HG02870 (cell line): Measurements from ENCODE around the gene AP1AR.
A peak's percentile ranks its signal among the peaks of the same experiment; 100 is the strongest.

Source experiments
- ATAC-seq: cut with Tn5 transposase; IDR thresholded peaks from one replicate; pipeline ENCODE4 v1.9.1; 2021; ENCODE audit warnings: mild to moderate bottlenecking, moderate library complexity; ENCODE audit not compliant: unreplicated experiment

The AP1AR gene

GRCh38 chr4:112219826-112220366, 11.7 kb upstream of the AP1AR start:
- no peak for ATAC-seq

GRCh38 chr4:112222219-112222955, 9.2 kb upstream of the AP1AR start:
- ATAC-seq: no peak

GRCh38 chr4:112225157-112225556, 6.4 kb upstream of the AP1AR start:
- no peak for ATAC-seq

- ATAC-seq: peak; percentile 79
These were observed 458 bp upstream of the AP1AR start for GRCh38 chr4:112230879-112231778.

- no peak for ATAC-seq
These were observed 3.5 kb downstream of the AP1AR start for GRCh38 chr4:112234952-112235609.

- no peak for ATAC-seq
These were observed 4.5 kb downstream of the AP1AR start for GRCh38 chr4:112236040-112236439.

GRCh38 chr4:112238833-112239232, 7.2 kb downstream of the AP1AR start:
- no peak for ATAC-seq

GRCh38 chr4:112245383-112245782, 13.8 kb downstream of the AP1AR start:
- no peak for ATAC-seq

GRCh38 chr4:112247021-112247420, 15.4 kb downstream of the AP1AR start:
- ATAC-seq: no peak

- ATAC-seq: no peak
These were observed 19.5 kb downstream of the AP1AR start for GRCh38 chr4:112251019-112251643.

GRCh38 chr4:112252234-112252633, 20.6 kb downstream of the AP1AR start:
- no peak for ATAC-seq

GRCh38 chr4:112253382-112254000, 21.9 kb downstream of the AP1AR start:
- peak; percentile 94 for ATAC-seq

- ATAC-seq: no peak
These were observed 25.5 kb downstream of the AP1AR start for GRCh38 chr4:112257098-112257497.

GRCh38 chr4:112266823-112267222, 35.2 kb downstream of the AP1AR start:
- no peak for ATAC-seq

- no peak for ATAC-seq
These were observed 38.5 kb downstream of the AP1AR start for GRCh38 chr4:112270051-112270450.

GRCh38 chr4:112270640-112271421, 39.2 kb downstream of the AP1AR start:
- no peak for ATAC-seq

GRCh38 chr4:112272292-112272691, 40.7 kb downstream of the AP1AR start:
- no peak for ATAC-seq

- no peak for ATAC-seq
These were observed 43.4 kb downstream of the AP1AR start for GRCh38 chr4:112274959-112275358.

GRCh38 chr4:112276113-112276512, 44.5 kb downstream of the AP1AR start:
- ATAC-seq: no peak

GRCh38 chr4:112277220-112277619, 45.6 kb downstream of the AP1AR start:
- no peak for ATAC-seq
